ENCODE results near the gene AP1M1.

AP1M1 gene

DNA sequence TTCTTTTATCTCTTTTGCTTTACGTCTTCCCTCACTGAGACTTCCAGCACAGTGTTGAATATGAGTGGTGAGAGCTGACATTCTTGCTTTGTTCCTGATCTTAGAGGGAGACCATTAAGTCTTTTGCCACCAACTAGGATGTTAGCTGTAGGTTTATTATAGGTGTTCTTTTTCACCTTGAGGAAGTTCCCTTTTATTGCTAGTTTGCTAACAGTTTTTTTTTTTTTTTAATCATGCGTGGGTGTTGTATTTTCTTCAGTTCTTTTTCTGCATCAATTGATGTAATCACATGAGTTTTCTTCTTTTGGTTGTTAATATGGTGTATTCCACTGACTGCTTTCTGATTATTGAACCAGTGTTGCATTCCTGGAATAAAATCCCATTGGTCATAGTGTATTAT is 21.1 kb downstream of the AP1M1 start:
- H3K27ac ChIP-seq (replicated peaks), result no peak overlapping the region
- DNase-seq (ENCODE audit: low read depth in 1 of 2, low spot score in 1 of 2), result no peak
- H3K4me3 ChIP-seq (replicated peaks; ENCODE audit: insufficient read depth, low read length), result no peak overlapping the region
- TF ChIP-seq SPI1 (IDR thresholded peaks at IDR 0.05; ENCODE audit: borderline replicate concordance, low read depth) (no peak), REST (IDR thresholded peaks at IDR 0.05; ENCODE audit: insufficient replicate concordance, low read depth) (no peak), GABPA (IDR thresholded peaks at IDR 0.05; ENCODE audit: low read depth) (no peak), POLR2AphosphoS5 (IDR thresholded peaks at IDR 0.05; ENCODE audit: low read depth) (no peak)
- TF ChIP-seq, protein P1, sequence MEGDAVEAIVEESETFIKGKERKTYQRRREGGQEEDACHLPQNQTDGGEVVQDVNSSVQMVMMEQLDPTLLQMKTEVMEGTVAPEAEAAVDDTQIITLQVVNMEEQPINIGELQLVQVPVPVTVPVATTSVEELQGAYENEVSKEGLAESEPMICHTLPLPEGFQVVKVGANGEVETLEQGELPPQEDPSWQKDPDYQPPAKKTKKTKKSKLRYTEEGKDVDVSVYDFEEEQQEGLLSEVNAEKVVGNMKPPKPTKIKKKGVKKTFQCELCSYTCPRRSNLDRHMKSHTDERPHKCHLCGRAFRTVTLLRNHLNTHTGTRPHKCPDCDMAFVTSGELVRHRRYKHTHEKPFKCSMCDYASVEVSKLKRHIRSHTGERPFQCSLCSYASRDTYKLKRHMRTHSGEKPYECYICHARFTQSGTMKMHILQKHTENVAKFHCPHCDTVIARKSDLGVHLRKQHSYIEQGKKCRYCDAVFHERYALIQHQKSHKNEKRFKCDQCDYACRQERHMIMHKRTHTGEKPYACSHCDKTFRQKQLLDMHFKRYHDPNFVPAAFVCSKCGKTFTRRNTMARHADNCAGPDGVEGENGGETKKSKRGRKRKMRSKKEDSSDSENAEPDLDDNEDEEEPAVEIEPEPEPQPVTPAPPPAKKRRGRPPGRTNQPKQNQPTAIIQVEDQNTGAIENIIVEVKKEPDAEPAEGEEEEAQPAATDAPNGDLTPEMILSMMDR (IDR thresholded peaks at IDR 0.05; ENCODE audit: insufficient read depth, low read length), result no peak
- no peaks in the 10 kb centered on the region for H3K27me3 ChIP-seq (ENCODE audit: insufficient read depth, poor library complexity, severe bottlenecking)

GRCh38 chr19:16222806-16223205 is 25.1 kb downstream of the AP1M1 start:
- Histone ChIP-seq H3K4me3 (replicated peaks; ENCODE audit: insufficient read depth, low read length) (no peak overlapping the region), H3K27me3 (ENCODE audit: insufficient read depth, poor library complexity, severe bottlenecking) (no peaks in the 10 kb centered on the region), H3K27ac (replicated peaks) (no peak overlapping the region; the same call in 1 of the 2 replicates)
- no peak for TF ChIP-seq POLR2AphosphoS5 (IDR thresholded peaks at IDR 0.05; ENCODE audit: low read depth)
- no peak for TF ChIP-seq SPI1 (IDR thresholded peaks at IDR 0.05; ENCODE audit: borderline replicate concordance, low read depth)
- TF ChIP-seq, protein P1 (IDR thresholded peaks at IDR 0.05; ENCODE audit: insufficient read depth, low read length), result no peak
- TF ChIP-seq REST (IDR thresholded peaks at IDR 0.05; ENCODE audit: insufficient replicate concordance, low read depth), result no peak
- TF ChIP-seq GABPA (IDR thresholded peaks at IDR 0.05; ENCODE audit: low read depth), result no peak
- DNase-seq (ENCODE audit: low read depth in 1 of 2, low spot score in 1 of 2), result no peak

DNA sequence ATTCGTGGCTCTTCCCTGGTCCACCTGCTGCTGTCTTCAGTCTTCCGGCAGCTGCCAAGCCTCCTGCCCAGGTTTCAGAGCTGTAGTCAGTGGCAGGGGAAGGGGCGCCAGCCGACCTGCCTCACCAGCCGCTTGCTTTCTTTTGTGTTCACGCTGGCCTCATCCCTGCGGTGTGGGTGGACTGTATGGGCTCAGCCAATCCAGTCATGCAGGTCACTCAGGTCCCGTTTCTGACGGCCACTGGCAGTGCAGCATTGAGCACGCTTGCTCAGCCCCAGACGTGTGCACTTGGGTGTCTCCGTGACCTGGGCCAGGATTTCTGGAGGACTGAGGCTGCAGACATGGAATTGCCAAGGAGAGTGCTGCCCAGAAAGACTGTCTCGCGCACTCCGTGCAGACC is 26.0 kb downstream of the AP1M1 start:
- Histone ChIP-seq H3K27ac (replicated peaks) (no peak overlapping the region), H3K4me3 (replicated peaks; ENCODE audit: insufficient read depth, low read length) (no peak overlapping the region), H3K27me3 (ENCODE audit: insufficient read depth, poor library complexity, severe bottlenecking) (no peaks in the 10 kb centered on the region)
- no peak for DNase-seq (ENCODE audit: low read depth in 1 of 2, low spot score in 1 of 2)
- TF ChIP-seq SPI1 (IDR thresholded peaks at IDR 0.05; ENCODE audit: borderline replicate concordance, low read depth), result no peak
- TF ChIP-seq, protein P1 (IDR thresholded peaks at IDR 0.05; ENCODE audit: insufficient read depth, low read length), result no peak
- TF ChIP-seq GABPA (IDR thresholded peaks at IDR 0.05; ENCODE audit: low read depth), result no peak
- TF ChIP-seq POLR2AphosphoS5 (IDR thresholded peaks at IDR 0.05; ENCODE audit: low read depth), result no peak
- no peak for TF ChIP-seq REST (IDR thresholded peaks at IDR 0.05; ENCODE audit: insufficient replicate concordance, low read depth)
